ENCODE measurements around the gene PGC.

DNA sequence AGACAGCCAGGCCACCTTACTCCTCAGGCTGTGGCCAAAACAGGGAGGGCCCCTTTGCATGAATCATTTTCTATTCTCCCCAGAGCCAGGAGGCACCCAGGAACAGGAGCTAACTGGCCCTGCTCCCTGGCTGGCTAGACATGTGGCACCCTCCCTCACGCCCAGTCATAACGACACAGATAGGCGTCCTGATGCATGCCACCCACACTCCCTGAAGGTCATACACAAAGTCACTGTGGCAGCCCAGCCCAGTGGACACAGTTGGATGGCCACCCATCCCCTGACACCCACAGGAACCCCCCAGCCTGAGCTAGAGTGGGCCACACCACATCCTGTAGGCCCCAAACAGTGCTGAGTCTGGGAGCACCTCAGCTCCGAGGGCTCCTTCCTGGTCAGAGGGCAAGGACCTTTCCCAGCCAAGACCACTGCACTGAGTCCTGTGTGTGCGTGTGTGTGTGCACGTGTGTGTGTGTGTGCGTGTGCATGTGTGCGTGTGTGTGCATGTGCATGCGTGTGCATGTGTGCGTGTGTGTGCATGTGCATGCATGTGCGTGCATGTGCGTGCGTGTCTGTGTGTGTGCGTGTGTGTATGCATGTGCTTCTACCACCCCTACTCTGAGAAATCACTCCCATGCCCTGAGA lies 33.4 kb downstream of the PGC start:
- TF ChIP-seq POLR2A (IDR thresholded peaks at IDR 0.05) (no peak), CTCF (IDR thresholded peaks at IDR 0.05) (no peak)
